Measurements from ENCODE around the gene SGO1. TPM values are rescaled to one million over a fixed set of nuclear protein-coding genes. Genes with fewer than 3 reads are reported as not detected.

The SGO1 gene
- total RNA-seq, 8 experiments from 2014 or later: 0.43 to 15.8 (median 1.4) TPM

Other genes starting within 250 kb of the SGO1 start
- 10 to 100 TPM; 39.6 to 87.3 (median 55.5) TPM for gene RAB5A, start 239.1 kb downstream of the SGO1 start, total RNA-seq
- 1 to 10 TPM in 2 of 8 experiments, under 1 TPM in 6; 0.41 to 2.7 (median 0.89) TPM for gene PP2D1, start 173.9 kb downstream of the SGO1 start, total RNA-seq
- 10 to 100 TPM in 4 of 8 experiments, 1 to 10 TPM in 4; 7.2 to 25.6 (median 10.0) TPM for gene KAT2B, start 145.8 kb downstream of the SGO1 start, total RNA-seq